Measurements from ENCODE around the gene CEP44.
A peak's percentile ranks its signal among the peaks of the same experiment; 100 is the strongest.
"Not testable (repeated sequence)": the region's sequence is repeated elsewhere in the genome, so short reads cannot be mapped to it uniquely, and the experiment has no call there.

CEP44 gene

GRCh38 chr4:174358410-174358809, 74.7 kb downstream of the CEP44 start:
- in situ Hi-C loops (cut with MboI; ENCODE audit: low sequenced_read_pairs, unreplicated experiment): no loop called here
- TF ChIP-seq CTCF (IDR thresholded peaks at IDR 0.05; ENCODE audit: borderline replicate concordance, control extremely low read depth, extremely low read depth, insufficient read depth, missing control alignments): no peak
- DNase-seq (ENCODE audit: low spot score): no peak

GRCh38 chr4:174358829-174359228, 75.1 kb downstream of the CEP44 start:
- TF ChIP-seq CTCF (IDR thresholded peaks at IDR 0.05; ENCODE audit: borderline replicate concordance, control extremely low read depth, extremely low read depth, insufficient read depth, missing control alignments): no peak
- in situ Hi-C loops (cut with MboI; ENCODE audit: low sequenced_read_pairs, unreplicated experiment): no loop called here
- peak; percentile 52 for DNase-seq (ENCODE audit: low spot score)

GRCh38 chr4:174362340-174362739, 78.6 kb downstream of the CEP44 start:
- DNase-seq (ENCODE audit: low spot score): no peak
- in situ Hi-C loops (cut with MboI; ENCODE audit: low sequenced_read_pairs, unreplicated experiment): loop anchor here (10.0 kb wide), 2 partner anchors 272 to 352 kb away; no protein-coding TSS in a partner anchor
- no peak for TF ChIP-seq CTCF (IDR thresholded peaks at IDR 0.05; ENCODE audit: borderline replicate concordance, control extremely low read depth, extremely low read depth, insufficient read depth, missing control alignments)

DNA sequence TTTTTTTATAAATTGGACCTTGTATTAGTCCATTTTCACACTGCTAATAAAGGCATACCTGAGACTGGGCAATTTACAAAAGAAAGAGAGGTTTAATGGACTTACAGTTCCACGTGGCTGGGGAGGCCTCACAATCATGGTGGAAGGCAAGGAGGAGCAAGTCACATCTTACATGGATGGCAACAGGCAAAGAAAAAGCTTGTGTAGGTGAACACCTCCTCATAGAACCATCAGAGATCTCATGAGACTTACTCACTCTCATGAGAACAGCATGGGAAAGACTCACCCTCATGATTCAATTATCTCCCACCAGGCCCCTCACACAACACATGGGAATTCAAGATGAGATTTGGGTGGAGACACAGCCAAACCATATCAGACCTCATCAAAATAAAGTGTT, 80.1 kb downstream of the CEP44 start:
- not testable (repeated sequence) for DNase-seq (ENCODE audit: low spot score)
- in situ Hi-C loops (cut with MboI; ENCODE audit: low sequenced_read_pairs, unreplicated experiment): loop anchor here (10.0 kb wide), 2 partner anchors 271 to 351 kb away; no protein-coding TSS in a partner anchor

GRCh38 chr4:174365018-174365587, 81.4 kb downstream of the CEP44 start:
- peak; percentile 24 for TF ChIP-seq CTCF (IDR thresholded peaks at IDR 0.05; ENCODE audit: borderline replicate concordance, control extremely low read depth, extremely low read depth, insufficient read depth, missing control alignments)
- no peak for DNase-seq (ENCODE audit: low spot score)
- in situ Hi-C loops (cut with MboI; ENCODE audit: low sequenced_read_pairs, unreplicated experiment): loop anchor here (10.0 kb wide), 2 partner anchors 270 to 350 kb away; no protein-coding TSS in a partner anchor

GRCh38 chr4:174369985-174370384, 86.3 kb downstream of the CEP44 start:
- in situ Hi-C loops (cut with MboI; ENCODE audit: low sequenced_read_pairs, unreplicated experiment): loop anchor here (10.0 kb wide), 2 partner anchors 265 to 345 kb away; no protein-coding TSS in a partner anchor
- no peak for DNase-seq (ENCODE audit: low spot score)
- TF ChIP-seq CTCF (IDR thresholded peaks at IDR 0.05; ENCODE audit: borderline replicate concordance, control extremely low read depth, extremely low read depth, insufficient read depth, missing control alignments): no peak

DNA sequence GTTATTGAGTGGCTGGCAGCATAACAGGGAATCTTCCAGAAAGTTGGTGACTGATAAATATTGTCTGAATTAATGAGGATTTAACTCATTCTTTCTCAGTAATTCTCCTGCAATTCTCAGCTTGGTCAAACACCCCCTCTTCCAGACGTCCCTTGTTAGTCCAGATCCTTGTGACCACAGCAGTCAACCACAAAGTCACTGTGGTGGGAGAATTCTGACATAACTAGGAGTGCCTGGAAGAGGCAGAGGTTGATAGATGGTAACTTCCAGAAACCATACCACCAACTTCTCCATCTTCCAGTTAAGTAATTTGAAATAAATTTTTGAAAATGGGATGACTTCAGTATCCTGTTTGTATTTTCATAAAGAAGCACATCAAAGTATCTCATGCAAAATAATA, 90.1 kb downstream of the CEP44 start:
- in situ Hi-C loops (cut with MboI; ENCODE audit: low sequenced_read_pairs, unreplicated experiment): no loop called here
- DNase-seq (ENCODE audit: low spot score): no peak
- TF ChIP-seq CTCF (IDR thresholded peaks at IDR 0.05; ENCODE audit: borderline replicate concordance, control extremely low read depth, extremely low read depth, insufficient read depth, missing control alignments): no peak

Data from GM13976 (cell line).